Measurements from ENCODE around the gene DPYD.

DNA sequence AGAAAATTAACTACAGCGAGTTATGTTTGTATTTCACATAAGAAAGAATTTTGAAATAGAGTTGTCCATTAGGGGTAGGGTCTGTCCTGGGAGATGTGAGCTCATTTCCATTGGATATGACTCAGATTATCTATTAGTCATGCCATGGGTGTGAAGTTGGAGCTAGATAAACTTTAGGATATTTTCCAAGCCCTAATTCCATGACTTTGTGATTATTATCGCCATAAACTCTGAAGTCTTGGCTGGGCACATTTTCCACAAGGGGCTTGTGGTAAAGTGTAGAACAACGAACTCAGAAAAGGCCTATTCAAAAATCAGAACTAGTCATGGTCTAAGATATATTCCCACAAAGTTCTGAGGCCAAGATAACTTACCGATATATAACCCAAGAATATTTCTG lies 396.6 kb downstream of the DPYD start:
- TF ChIP-seq YY1 (IDR thresholded peaks at IDR 0.05; ENCODE audit: insufficient read depth, insufficient read length) (no peak), ZNF274 (IDR thresholded peaks at IDR 0.05; ENCODE audit: low read depth, low read length) (no peak)
